Peyer's patch (tissue), 4 donors: ENCODE data around the gene ZACN.

Experiments used
- POLR2A ChIP-seq, 2 donors: fragments of 450-650 bp; IDR thresholded peaks; one replicate each; pipeline ENCODE4 v1.5.1; 2017; ENCODE audit warnings: antibody characterized with exemption in 2 of 2, mild to moderate bottlenecking in 2 of 2, moderate library complexity in 2 of 2
- TF ChIP-seq, protein P1 (sequence below), 6 experiments: fragments of 450-650 bp in 4 of 6; fragments of 200-600 bp in 2 of 6; sonication (generic) in 1 of 6; IDR thresholded peaks; one replicate each; pipeline ENCODE4 v1.5.1; 2017 to 2019; ENCODE audit warnings: antibody characterized with exemption in 6 of 6, mild to moderate bottlenecking in 3 of 6, moderate library complexity in 1 of 6

DNA sequence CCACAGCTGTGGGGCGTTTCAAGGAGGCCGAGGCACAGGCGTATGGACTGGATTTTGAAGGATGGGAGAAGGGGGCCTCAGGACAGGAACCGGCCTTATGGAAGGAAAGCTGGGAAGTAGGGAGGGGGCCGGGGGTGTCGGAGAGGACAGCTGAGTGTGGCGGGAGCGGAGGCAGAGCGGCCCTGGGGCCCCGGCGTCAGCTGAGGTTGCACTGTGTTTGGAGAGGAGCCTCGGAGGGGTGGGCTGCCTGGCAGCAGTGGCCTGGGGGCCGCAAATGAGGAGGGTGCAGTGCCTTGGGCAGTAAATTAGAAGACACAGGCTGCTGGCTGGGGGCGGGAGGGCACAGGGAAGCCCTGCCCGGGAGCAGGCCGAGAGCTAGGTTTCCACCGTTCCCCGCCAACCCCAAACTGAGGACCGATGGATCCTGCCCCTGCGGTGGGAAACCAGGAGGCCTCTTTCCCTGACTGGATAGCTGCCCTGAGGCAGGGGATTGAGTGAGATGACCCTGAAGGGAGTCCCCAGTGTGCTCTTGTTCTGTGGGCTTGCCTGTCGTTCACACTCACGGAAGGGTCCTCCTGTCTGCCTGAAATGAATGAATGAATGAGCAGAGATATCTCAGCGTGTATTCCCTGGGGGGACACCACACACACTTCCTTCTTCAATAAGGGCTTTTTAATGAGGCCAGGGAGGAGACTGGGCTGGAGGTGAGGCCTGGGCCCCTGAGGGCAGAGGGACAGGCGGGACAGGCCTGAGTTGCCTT lies 43.6 kb downstream of the ZACN start:
- TF ChIP-seq, protein P1, sequence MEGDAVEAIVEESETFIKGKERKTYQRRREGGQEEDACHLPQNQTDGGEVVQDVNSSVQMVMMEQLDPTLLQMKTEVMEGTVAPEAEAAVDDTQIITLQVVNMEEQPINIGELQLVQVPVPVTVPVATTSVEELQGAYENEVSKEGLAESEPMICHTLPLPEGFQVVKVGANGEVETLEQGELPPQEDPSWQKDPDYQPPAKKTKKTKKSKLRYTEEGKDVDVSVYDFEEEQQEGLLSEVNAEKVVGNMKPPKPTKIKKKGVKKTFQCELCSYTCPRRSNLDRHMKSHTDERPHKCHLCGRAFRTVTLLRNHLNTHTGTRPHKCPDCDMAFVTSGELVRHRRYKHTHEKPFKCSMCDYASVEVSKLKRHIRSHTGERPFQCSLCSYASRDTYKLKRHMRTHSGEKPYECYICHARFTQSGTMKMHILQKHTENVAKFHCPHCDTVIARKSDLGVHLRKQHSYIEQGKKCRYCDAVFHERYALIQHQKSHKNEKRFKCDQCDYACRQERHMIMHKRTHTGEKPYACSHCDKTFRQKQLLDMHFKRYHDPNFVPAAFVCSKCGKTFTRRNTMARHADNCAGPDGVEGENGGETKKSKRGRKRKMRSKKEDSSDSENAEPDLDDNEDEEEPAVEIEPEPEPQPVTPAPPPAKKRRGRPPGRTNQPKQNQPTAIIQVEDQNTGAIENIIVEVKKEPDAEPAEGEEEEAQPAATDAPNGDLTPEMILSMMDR (IDR thresholded peaks at IDR 0.05): no peak
- no peak for TF ChIP-seq POLR2A (IDR thresholded peaks at IDR 0.05)
